Mucosa of stomach (tissue), 1 donor: Measurements from ENCODE around the gene CEP295NL.
"Not testable (repeated sequence)": the region's sequence is repeated elsewhere in the genome, so short reads cannot be mapped to it uniquely, and the experiment has no call there.

ENCODE experiments used
- H3K27me3 ChIP-seq: one replicate; pipeline ENCODE4 v1.7.0; 2013; ENCODE audit warnings: mild to moderate bottlenecking, low read length; ENCODE audit not compliant: control insufficient read depth, insufficient read depth
- H3K36me3 ChIP-seq: one replicate; pipeline ENCODE4 v1.7.0; 2013; ENCODE audit warnings: low read length; ENCODE audit not compliant: control insufficient read depth, insufficient read depth
- H3K4me1 ChIP-seq: one replicate; pipeline ENCODE4 v1.7.0; 2013; ENCODE audit warnings: mild to moderate bottlenecking, low read length; ENCODE audit not compliant: control insufficient read depth, insufficient read depth
- H3K4me3 ChIP-seq: one replicate; pipeline ENCODE4 v1.7.0; 2013; ENCODE audit warnings: low read length
- H3K9ac ChIP-seq: one replicate; pipeline ENCODE4 v1.7.0; 2013; ENCODE audit warnings: mild to moderate bottlenecking, low read length, moderate library complexity
- H3K9me3 ChIP-seq: one replicate; pipeline ENCODE4 v1.7.0; 2013; ENCODE audit warnings: mild to moderate bottlenecking, low read length, moderate library complexity; ENCODE audit not compliant: control insufficient read depth
- donor health status: Pancreatic carcinoma.

Gene CEP295NL

DNA sequence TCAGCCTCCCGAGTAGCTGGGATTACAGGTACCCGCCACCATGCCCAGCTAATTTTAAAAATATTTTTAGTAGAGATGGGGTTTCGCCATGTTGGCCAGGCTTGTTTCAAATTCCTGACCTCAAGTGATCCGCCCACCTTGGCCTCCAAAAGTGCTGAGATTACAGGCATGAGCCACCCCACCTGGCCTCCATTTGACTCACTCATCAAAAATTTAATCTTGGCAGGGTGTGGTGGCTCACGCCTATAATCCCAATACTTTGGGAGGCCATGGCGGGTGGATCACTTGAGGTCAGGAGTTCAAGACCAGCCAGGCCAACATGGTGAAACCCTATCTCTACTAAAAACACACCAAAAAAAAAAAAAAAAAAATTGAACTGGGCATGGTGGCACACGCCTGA is 8.5 kb upstream of the CEP295NL start:
- not testable (repeated sequence) for H3K9ac ChIP-seq, H3K27me3 ChIP-seq, H3K4me3 ChIP-seq, H3K9me3 ChIP-seq, H3K36me3 ChIP-seq
- peaks cover 28% of the 10 kb centered on the region for H3K4me1 ChIP-seq

DNA sequence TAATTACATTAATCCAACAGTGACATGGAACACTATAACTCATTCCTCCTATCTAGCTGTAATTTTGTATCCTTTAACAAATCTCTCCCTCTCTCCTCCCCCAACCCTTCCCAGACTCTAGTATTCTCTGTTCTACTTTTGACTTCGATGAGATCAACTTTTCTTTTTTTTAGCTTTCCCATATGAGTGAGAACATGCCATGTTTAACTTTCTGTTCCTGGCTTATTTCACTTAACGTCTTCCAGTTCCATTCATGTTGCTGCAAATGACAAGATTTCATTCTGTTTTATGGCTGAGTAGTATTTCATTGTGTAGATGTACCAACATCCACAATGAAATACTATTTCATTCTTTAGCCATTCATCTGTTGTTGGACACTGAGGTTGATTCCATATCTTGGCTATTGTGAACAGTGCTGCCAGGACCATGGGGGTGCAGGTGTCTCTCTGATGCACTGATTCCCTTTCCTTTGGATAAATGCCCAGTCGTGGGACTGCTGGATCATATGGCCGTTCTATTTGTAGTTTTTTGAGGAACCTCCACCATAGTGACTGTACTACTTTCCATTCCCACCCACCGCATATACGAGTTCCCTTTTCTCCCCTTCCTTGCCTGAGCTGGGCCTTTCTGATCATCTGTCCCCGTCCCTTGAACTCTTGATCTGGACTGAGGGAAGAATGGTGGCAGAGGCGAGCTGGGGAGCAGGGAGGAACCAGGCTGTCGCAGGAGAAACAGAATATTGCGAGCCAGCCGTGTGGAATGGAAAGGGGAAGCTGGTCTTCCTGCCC is 7.7 kb upstream of the CEP295NL start:
- no peak overlapping the region for H3K9ac ChIP-seq
- no peak overlapping the region for H3K4me3 ChIP-seq
- no peaks in the 10 kb centered on the region for H3K9me3 ChIP-seq
- no peaks in the 10 kb centered on the region for H3K27me3 ChIP-seq
- peaks cover 20% of the 10 kb centered on the region for H3K4me1 ChIP-seq
- no peaks in the 10 kb centered on the region for H3K36me3 ChIP-seq

DNA sequence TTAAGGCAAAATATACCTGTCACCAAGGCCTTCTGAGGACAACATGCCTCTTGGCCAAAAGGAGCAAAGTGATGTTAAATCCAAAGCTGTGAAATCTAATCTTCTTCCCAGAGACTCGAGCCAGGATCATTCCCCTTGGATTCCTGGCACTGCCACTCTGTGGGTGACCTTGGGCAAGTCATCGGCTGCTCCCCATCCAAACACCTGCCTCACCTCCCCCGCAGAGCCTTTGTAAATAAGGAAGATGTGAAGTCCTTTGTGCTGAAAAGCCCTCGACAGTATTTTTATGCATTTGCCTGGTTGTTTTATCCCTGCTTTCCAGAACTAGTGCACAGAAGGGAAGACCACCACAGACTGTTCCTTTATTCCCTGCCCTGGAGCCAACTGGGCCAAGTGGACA is 5.4 kb upstream of the CEP295NL start:
- Histone ChIP-seq H3K4me1 (peaks cover 15% of the 10 kb centered on the region), H3K9me3 (no peaks in the 10 kb centered on the region)

DNA sequence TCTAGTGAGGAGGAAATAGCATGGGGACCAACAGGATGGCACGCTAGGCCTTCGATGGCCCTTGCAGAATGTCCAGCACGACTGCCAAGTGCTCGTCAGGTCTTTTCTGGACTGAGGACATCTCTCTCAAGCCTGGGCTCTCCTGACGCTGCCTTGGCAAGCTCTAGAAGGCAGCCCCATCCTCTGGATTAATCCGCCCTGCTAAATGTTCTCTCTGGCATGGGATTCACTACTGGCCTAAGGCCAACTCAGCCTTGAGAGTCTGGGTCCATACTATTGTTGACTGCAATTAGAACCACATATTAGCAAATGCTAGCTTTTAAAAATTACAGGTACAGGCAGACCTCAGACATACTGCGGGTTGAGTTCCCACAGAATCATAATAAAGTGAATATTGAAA is 2.5 kb upstream of the CEP295NL start:
- Histone ChIP-seq H3K36me3 (no peaks in the 10 kb centered on the region), H3K4me3 (no peak overlapping the region), H3K9ac (no peak overlapping the region), H3K4me1 (peaks cover 7% of the 10 kb centered on the region), H3K9me3 (no peaks in the 10 kb centered on the region), H3K27me3 (no peaks in the 10 kb centered on the region)

More for the DNA sequence above, 5.4 kb upstream of the CEP295NL start:
- H3K9ac ChIP-seq: no peak overlapping the region
- H3K4me3 ChIP-seq: no peak overlapping the region
- H3K27me3 ChIP-seq: no peaks in the 10 kb centered on the region
- H3K36me3 ChIP-seq: no peaks in the 10 kb centered on the region

DNA sequence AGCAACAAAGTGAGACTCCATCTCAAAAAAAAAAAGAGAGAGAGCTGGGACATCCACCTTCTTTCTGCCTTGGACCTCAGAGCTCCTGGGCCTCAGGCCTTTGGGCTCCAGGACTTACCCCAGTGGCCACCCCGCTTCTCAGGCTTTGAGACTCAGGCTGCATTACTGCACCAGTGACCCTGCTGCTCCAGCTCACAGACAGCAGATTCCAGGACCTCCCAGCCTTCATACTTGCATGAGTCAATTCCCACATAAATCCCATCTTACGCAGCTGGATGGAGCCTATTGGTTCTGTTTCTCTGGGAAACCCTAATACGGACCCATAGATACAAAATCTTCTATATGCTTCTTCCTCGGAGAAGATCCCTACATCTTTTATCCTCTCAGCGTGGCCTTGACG is 2.1 kb upstream of the CEP295NL start:
- H3K4me1 ChIP-seq: peaks cover 7% of the 10 kb centered on the region
- no peaks in the 10 kb centered on the region for H3K27me3 ChIP-seq
- H3K36me3 ChIP-seq: no peaks in the 10 kb centered on the region
- H3K9me3 ChIP-seq: no peaks in the 10 kb centered on the region
- H3K9ac ChIP-seq: no peak overlapping the region
- H3K4me3 ChIP-seq: no peak overlapping the region

DNA sequence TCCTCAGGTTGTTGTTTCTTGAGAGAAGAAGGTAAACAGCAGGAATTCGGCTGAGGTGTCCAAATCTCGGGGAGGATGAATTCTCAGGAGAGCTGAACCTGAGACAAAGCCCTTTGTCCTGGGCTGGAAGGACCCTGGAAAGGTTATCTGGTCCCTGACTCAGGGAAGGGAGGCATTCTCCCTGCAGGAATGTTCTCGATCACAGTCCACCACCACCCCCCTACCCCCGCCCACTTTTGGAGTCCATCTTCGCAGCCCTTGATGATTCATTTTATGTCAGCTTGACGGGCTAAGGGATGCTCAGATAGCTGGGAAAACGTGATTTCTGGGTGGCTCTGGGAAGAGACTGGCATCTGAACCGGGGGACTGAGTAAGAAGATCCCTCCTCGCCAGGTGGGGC is 1.4 kb upstream of the CEP295NL start:
- Histone ChIP-seq H3K4me1 (peaks cover 11% of the 10 kb centered on the region), H3K9ac (no peak overlapping the region), H3K36me3 (no peaks in the 10 kb centered on the region), H3K9me3 (no peaks in the 10 kb centered on the region), H3K27me3 (no peaks in the 10 kb centered on the region), H3K4me3 (no peak overlapping the region)

DNA sequence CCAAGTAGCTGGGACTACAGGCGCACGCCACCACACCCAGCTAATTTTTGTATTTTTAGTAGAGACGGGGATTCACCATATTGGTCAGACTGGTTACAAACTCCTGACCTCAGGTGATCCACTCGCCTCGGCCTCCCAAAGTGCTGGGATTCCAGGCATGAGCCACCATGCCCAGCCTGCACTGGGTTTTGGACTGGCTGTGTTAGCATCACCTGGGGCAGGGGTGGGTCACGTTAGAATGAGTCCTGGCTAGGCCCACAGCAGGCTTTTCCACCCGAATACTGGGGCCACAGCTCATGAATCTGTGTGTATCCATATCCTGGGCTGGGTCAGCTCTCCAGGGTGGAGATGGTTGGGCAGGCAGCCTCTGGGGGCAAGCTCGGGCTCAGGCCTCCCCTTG is 770 bp downstream of the CEP295NL start:
- not testable (repeated sequence) for H3K9ac ChIP-seq, H3K4me1 ChIP-seq

DNA sequence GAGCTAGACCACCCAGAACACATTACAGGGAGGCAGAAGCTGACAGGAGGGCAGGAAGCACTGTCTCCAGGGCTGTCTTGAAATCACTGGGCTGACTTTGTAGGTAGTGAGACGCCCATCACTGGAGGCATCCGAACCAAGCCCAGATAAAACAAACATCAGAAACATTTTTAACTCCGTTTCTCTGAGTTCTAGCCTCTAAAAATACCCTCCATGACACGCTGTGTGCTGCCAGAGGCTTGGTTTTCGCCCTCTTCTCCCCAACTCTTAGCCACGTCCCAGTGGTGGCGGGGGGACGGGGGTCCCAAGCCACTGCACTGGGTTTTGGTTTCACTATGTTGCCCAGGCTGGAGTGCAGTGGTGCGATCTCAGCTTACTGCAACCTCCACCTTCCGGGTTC is 1.2 kb downstream of the CEP295NL start:
- Histone ChIP-seq H3K27me3 (no peaks in the 10 kb centered on the region), H3K4me1 (peaks cover 7% of the 10 kb centered on the region)

More for the DNA sequence above, 770 bp downstream of the CEP295NL start:
- not testable (repeated sequence) for H3K9me3 ChIP-seq, H3K27me3 ChIP-seq, H3K4me3 ChIP-seq, H3K36me3 ChIP-seq

DNA sequence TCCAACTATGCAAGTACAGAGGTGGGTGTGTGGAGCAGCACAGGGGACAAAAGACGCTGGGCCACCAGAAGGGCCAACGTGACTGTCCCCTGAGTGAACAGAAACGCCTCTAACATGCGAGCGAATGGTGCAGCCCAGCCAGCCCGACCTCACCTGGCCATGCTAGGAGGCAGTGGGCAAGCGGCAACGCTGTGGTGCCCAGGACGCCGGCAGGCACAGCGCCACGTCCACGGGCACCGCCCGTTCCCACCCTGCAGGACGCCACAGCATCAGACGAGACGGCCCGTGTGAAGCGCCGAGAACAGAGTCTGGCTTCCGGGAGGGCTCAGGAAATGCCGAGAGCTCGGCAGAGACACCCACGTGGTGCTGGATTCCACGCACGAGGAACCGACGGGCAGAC is 2.2 kb downstream of the CEP295NL start:
- H3K36me3 ChIP-seq: no peaks in the 10 kb centered on the region
- no peak overlapping the region for H3K4me3 ChIP-seq
- H3K9ac ChIP-seq: no peak overlapping the region
- H3K4me1 ChIP-seq: peaks cover 14% of the 10 kb centered on the region
- H3K27me3 ChIP-seq: no peaks in the 10 kb centered on the region
- H3K9me3 ChIP-seq: no peaks in the 10 kb centered on the region

More for the DNA sequence above, 1.2 kb downstream of the CEP295NL start:
- no peaks in the 10 kb centered on the region for H3K36me3 ChIP-seq
- H3K9me3 ChIP-seq: no peaks in the 10 kb centered on the region
- no peak overlapping the region for H3K9ac ChIP-seq
- H3K4me3 ChIP-seq: no peak overlapping the region

DNA sequence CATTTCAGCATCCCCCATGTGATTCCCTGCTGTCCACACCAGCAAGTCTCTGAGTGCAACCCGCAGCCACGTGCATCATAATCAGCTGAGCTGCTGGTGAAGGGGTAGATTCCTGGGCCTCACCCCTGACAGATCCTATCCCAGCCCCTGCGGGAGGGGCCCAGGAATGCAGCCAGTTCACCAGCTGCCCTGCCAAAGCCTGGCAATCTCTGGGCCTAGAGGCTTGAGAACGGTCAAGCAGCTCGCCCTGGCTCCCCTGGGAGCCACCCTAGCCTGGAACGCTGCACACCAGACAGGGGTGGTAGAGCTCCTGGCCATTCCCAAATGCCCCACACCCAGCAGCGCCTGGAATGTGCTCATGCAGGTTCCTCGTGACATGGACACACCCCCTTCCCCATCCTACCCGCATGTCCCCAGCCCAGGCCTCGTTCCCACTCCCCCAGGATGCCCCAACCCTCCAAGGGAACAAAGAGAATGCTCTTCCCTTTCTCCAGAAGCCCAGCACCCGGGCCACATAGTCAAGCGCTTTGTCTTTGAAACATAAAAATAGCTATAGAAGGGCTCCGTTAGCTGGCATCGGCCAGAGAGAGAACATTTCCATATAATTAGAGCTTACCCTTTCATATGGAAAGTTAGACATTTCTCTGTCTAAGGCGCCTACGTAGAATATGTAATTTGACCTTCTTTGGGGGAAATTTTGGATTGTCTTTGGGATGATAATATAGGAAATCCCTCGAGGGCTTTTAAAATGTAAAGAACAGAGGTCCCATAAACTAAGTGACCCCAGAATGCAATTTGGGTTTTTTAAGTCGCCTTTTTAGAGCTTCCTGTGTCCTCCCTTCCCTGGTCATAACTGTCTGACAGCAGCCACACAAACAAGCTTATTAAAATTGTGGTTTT is 3.4 kb downstream of the CEP295NL start:
- Histone ChIP-seq H3K27me3 (no peaks in the 10 kb centered on the region), H3K36me3 (no peaks in the 10 kb centered on the region), H3K9ac (no peak overlapping the region), H3K4me3 (no peak overlapping the region), H3K9me3 (no peaks in the 10 kb centered on the region), H3K4me1 (peaks cover 17% of the 10 kb centered on the region)

DNA sequence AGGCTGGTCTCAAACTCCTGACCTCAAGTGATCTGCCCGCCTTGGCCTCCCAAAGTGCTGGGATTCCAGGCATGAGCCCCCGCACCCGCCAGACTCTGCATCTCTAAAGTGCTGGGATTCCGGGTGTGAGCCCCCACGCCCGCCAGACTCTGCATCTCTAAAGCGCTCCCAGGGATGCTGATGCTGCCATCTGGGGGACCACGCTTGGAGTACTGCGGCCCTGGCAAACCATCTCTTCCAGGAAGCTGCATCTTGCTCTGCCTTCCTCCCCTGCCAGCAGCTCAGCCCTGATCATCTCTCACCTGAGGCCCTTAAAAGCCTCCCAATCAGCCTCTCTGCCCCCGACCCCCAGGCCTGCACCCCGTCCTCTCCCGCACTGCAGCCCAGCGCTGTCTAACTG is 4.1 kb downstream of the CEP295NL start:
- no peaks in the 10 kb centered on the region for H3K36me3 ChIP-seq
- H3K9me3 ChIP-seq: no peaks in the 10 kb centered on the region
- H3K4me3 ChIP-seq: no peak overlapping the region
- H3K9ac ChIP-seq: no peak overlapping the region
- no peaks in the 10 kb centered on the region for H3K27me3 ChIP-seq
- peaks cover 17% of the 10 kb centered on the region for H3K4me1 ChIP-seq

DNA sequence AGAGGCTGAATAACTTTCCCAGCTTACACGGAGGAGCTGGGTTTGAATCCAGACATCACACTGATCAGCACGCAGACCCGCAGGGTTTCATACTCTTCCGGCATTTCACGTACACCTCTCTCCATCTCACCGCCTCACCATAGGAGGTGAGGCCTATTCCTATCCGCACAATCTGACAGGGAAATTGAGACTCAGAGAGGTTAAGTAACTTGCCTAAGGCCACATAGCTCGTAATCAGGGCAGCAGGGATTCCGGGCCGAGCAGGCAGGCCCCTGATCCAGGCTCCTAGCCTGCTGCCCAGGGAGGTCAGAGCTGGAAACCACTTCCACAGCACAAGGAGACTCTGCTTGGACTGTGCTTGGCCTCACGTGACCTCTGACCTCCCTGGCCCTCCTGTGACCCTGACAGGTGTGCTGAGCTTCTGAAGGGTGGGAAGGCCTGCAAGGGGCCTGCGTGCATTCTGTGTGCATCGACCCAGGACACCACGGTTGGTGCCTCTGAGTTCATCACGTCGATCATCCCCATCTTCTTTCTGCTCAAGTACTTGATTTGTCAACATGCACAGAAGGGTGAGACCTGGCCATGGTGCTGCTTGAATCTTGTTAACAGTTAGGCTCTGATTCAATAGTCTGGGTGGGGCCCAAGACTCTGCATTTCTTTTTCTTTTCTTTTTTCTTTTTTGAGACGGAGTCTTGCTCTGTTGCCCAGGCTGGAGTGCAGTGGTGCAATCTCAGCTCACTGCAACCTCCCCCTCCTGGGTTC is 4.7 kb downstream of the CEP295NL start:
- H3K9me3 ChIP-seq: no peaks in the 10 kb centered on the region
- no peaks in the 10 kb centered on the region for H3K27me3 ChIP-seq
- H3K36me3 ChIP-seq: no peaks in the 10 kb centered on the region
- H3K4me1 ChIP-seq: peaks cover 17% of the 10 kb centered on the region
- no peak overlapping the region for H3K9ac ChIP-seq
- no peak overlapping the region for H3K4me3 ChIP-seq
